Neural cell (in vitro differentiated cells): Measurements from ENCODE around the gene LRCH1. TPM values are rescaled to one million over a fixed set of nuclear protein-coding genes. Genes with fewer than 3 reads are reported as not detected.

Experiments used
- H2AFZ ChIP-seq: fragments of 200-600, 300-800 bp; sonication (generic), shearing (Covaris generic); 2 replicates; pipeline ENCODE4 v1.6.0; 2014; ENCODE audit warnings: low read depth, mild to moderate bottlenecking, antibody characterized with exemption, low read length, moderate library complexity
- H3F3A ChIP-seq: fragments of 200-600 bp; shearing (Covaris generic); 2 replicates; pipeline ENCODE4 v1.6.1; 2016; ENCODE audit warnings: mild to moderate bottlenecking, moderate library complexity, mixed read lengths, antibody characterized with exemption, low read length; ENCODE audit not compliant: insufficient read depth, poor library complexity, severe bottlenecking
- H3K27ac ChIP-seq: fragments of 200-600, 300-800 bp; sonication (generic), shearing (Covaris generic); 2 replicates; pipeline ENCODE4 v1.5.1; 2014; ENCODE audit warnings: mild to moderate bottlenecking, low read length, moderate library complexity
- H3K27me3 ChIP-seq: fragments of 300-800, 200-600 bp; sonication (generic), shearing (Covaris generic); 2 replicates; pipeline ENCODE4 v1.6.0; 2014; ENCODE audit warnings: mild to moderate bottlenecking, low read depth, low read length, moderate library complexity; ENCODE audit not compliant: insufficient read depth
- H3K36me3 ChIP-seq: fragments of 300-800, 200-600 bp; sonication (generic), shearing (Covaris generic); 2 replicates; pipeline ENCODE4 v1.5.1; 2014; ENCODE audit warnings: mild to moderate bottlenecking, antibody characterized with exemption, low read length, moderate library complexity; ENCODE audit not compliant: insufficient read depth
- H3K4me2 ChIP-seq: fragments of 300-800, 200-600 bp; sonication (generic), shearing (Covaris generic); 2 replicates; pipeline ENCODE4 v1.6.0; 2014; ENCODE audit warnings: mild to moderate bottlenecking, low read length
- H3K4me3 ChIP-seq: fragments of 300-800, 200-600 bp; sonication (generic), shearing (Covaris generic); 2 replicates; pipeline ENCODE4 v1.5.1; 2014; ENCODE audit warnings: mild to moderate bottlenecking, low read length, moderate library complexity
- H3K79me2 ChIP-seq: fragments of 200-600 bp; shearing (Covaris generic); replicated peaks from 2 replicates; pipeline ENCODE4 v1.6.0; 2014; ENCODE audit warnings: mild to moderate bottlenecking, low read length, moderate library complexity; ENCODE audit not compliant: insufficient read depth
- H3K9ac ChIP-seq: fragments of 300-800, 200-600 bp; sonication (generic), shearing (Covaris generic); 2 replicates; pipeline ENCODE4 v1.6.1; 2016; ENCODE audit warnings: mild to moderate bottlenecking, low read length, mixed read lengths
- H3K9me2 ChIP-seq: fragments of 200-600 bp; shearing (Covaris generic); 2 replicates; pipeline ENCODE4 v1.6.1; 2016; ENCODE audit warnings: mild to moderate bottlenecking, low read length, mixed read lengths; ENCODE audit not compliant: insufficient read depth
- H3K9me3 ChIP-seq: fragments of 200-600, 300-800 bp; sonication (generic), shearing (Covaris generic); 2 replicates; pipeline ENCODE4 v1.6.1; 2016; ENCODE audit warnings: mild to moderate bottlenecking, mixed run types, low read length, moderate library complexity, mixed read lengths
- H4K20me1 ChIP-seq: fragments of 200-600 bp; shearing (Covaris generic); 2 replicates; pipeline ENCODE4 v1.6.1; 2016; ENCODE audit warnings: mild to moderate bottlenecking, mixed run types; ENCODE audit not compliant: insufficient read depth
- CTCF ChIP-seq: fragments of 450-650 bp; IDR thresholded peaks from 2 replicates; pipeline ENCODE4 v1.5.1; 2014; ENCODE audit warnings: antibody characterized with exemption, mild to moderate bottlenecking, moderate library complexity; ENCODE audit not compliant: poor library complexity, severe bottlenecking
- EP300 ChIP-seq: fragments of 450-650 bp; conservative IDR thresholded peaks from 2 replicates; pipeline ENCODE4 v1.6.1; 2014; ENCODE audit warnings: antibody characterized with exemption, mild to moderate bottlenecking, moderate library complexity; ENCODE audit not compliant: poor library complexity, severe bottlenecking
- EZH2 ChIP-seq: fragments of 200-600, 300-800 bp; shearing (Covaris generic), sonication (generic); IDR thresholded peaks from 2 replicates; pipeline ENCODE4 v1.6.1; 2014; ENCODE audit warnings: antibody characterized with exemption, low read length, borderline replicate concordance, mild to moderate bottlenecking; ENCODE audit not compliant: insufficient read depth, poor library complexity, severe bottlenecking
- MXI1 ChIP-seq: fragments of 450-650 bp; conservative IDR thresholded peaks from 2 replicates; pipeline ENCODE4 v1.6.1; 2014; ENCODE audit warnings: antibody characterized with exemption, mild to moderate bottlenecking; ENCODE audit not compliant: poor library complexity, severe bottlenecking
- POLR2AphosphoS5 ChIP-seq: IDR thresholded peaks from 2 replicates; pipeline ENCODE4 v1.6.1; 2012
- SMC3 ChIP-seq: fragments of 450-650 bp; conservative IDR thresholded peaks from 2 replicates; pipeline ENCODE4 v1.6.1; 2014; ENCODE audit warnings: antibody characterized with exemption, mild to moderate bottlenecking, moderate library complexity; ENCODE audit not compliant: poor library complexity
- TAF1 ChIP-seq: IDR thresholded peaks from 2 replicates; pipeline ENCODE4 v1.6.1; 2012; ENCODE audit warnings: low read depth
- polyA plus RNA-seq: library from polyadenylated mRNA; depleted of rRNA; stranded (reverse); fragments of >200 nt; gene quantifications from 2 replicates; pipeline ENCODE4 v1.2.3, GENCODE V29; 2014
- TF ChIP-seq, protein P1 (sequence below): IDR thresholded peaks from 2 replicates; pipeline ENCODE4 v1.6.1; 2012; ENCODE audit warnings: borderline replicate concordance

The LRCH1 gene
- polyA plus RNA-seq, 1 donor from 2014 or later, result 15.4 TPM

- Histone ChIP-seq H3K79me2 (peaks cover 7% of the 10 kb centered on the region), H3K4me2 (no peak overlapping the region), H3F3A (peaks cover under 1% of the 10 kb centered on the region)
These were observed 64.9 kb downstream of the LRCH1 start for GRCh38 chr13:46617885-46618284.

GRCh38 chr13:46618694-46619254 is 65.8 kb downstream of the LRCH1 start:
- H3K27ac ChIP-seq, result no peak overlapping the region
- no peaks in the 10 kb centered on the region for H3K27me3 ChIP-seq
- H3K4me2 ChIP-seq, result no peak overlapping the region
- no peaks in the 10 kb centered on the region for H3K9me3 ChIP-seq
- H2AFZ ChIP-seq, result no peak overlapping the region
- H3K36me3 ChIP-seq, result no peaks in the 10 kb centered on the region
- no peak overlapping the region for H3K9ac ChIP-seq
- H3K4me3 ChIP-seq, result no peak overlapping the region
- peaks cover 7% of the 10 kb centered on the region for H3K79me2 ChIP-seq
- peaks cover 3% of the 10 kb centered on the region for H3F3A ChIP-seq
- TF ChIP-seq, protein P1, sequence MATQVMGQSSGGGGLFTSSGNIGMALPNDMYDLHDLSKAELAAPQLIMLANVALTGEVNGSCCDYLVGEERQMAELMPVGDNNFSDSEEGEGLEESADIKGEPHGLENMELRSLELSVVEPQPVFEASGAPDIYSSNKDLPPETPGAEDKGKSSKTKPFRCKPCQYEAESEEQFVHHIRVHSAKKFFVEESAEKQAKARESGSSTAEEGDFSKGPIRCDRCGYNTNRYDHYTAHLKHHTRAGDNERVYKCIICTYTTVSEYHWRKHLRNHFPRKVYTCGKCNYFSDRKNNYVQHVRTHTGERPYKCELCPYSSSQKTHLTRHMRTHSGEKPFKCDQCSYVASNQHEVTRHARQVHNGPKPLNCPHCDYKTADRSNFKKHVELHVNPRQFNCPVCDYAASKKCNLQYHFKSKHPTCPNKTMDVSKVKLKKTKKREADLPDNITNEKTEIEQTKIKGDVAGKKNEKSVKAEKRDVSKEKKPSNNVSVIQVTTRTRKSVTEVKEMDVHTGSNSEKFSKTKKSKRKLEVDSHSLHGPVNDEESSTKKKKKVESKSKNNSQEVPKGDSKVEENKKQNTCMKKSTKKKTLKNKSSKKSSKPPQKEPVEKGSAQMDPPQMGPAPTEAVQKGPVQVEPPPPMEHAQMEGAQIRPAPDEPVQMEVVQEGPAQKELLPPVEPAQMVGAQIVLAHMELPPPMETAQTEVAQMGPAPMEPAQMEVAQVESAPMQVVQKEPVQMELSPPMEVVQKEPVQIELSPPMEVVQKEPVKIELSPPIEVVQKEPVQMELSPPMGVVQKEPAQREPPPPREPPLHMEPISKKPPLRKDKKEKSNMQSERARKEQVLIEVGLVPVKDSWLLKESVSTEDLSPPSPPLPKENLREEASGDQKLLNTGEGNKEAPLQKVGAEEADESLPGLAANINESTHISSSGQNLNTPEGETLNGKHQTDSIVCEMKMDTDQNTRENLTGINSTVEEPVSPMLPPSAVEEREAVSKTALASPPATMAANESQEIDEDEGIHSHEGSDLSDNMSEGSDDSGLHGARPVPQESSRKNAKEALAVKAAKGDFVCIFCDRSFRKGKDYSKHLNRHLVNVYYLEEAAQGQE, result no peak
- TF ChIP-seq EZH2 (no peak), EP300 (no peak), SMC3 (no peak), CTCF (no peak), MXI1 (no peak), TAF1 (no peak)
- no peaks in the 10 kb centered on the region for H3K9me2 ChIP-seq
- no peaks in the 10 kb centered on the region for H4K20me1 ChIP-seq

More at GRCh38 chr13:46617885-46618284, 64.9 kb downstream of the LRCH1 start:
- no peak for TF ChIP-seq POLR2AphosphoS5
- no peak overlapping the region for H3K9ac ChIP-seq
- H3K27ac ChIP-seq, result no peak overlapping the region
- H3K4me3 ChIP-seq, result no peak overlapping the region
- no peaks in the 10 kb centered on the region for H3K9me2 ChIP-seq
- H3K9me3 ChIP-seq, result no peaks in the 10 kb centered on the region
- no peaks in the 10 kb centered on the region for H4K20me1 ChIP-seq
- H2AFZ ChIP-seq, result no peak overlapping the region
- H3K36me3 ChIP-seq, result no peaks in the 10 kb centered on the region
- no peaks in the 10 kb centered on the region for H3K27me3 ChIP-seq

GRCh38 chr13:46620029-46620428 is 67.1 kb downstream of the LRCH1 start:
- H3K27ac ChIP-seq, result no peak overlapping the region
- H2AFZ ChIP-seq, result no peak overlapping the region
- TF ChIP-seq CTCF, result no peak
- TF ChIP-seq EZH2, result no peak
- no peak for TF ChIP-seq EP300
- H3K9me3 ChIP-seq, result no peaks in the 10 kb centered on the region
- H3K79me2 ChIP-seq, result peaks cover 7% of the 10 kb centered on the region
- no peak overlapping the region for H3K4me3 ChIP-seq
- H3F3A ChIP-seq, result peaks cover 3% of the 10 kb centered on the region
- no peaks in the 10 kb centered on the region for H4K20me1 ChIP-seq
- H3K4me2 ChIP-seq, result no peak overlapping the region
- no peaks in the 10 kb centered on the region for H3K27me3 ChIP-seq
- no peak overlapping the region for H3K9ac ChIP-seq
- no peaks in the 10 kb centered on the region for H3K36me3 ChIP-seq
- H3K9me2 ChIP-seq, result no peaks in the 10 kb centered on the region
